ENCODE results near the gene ZNF649.

- TF ChIP-seq CTCF (conservative IDR thresholded peaks at IDR 0.05 in 1 of 2, IDR thresholded peaks at IDR 0.05 in 1 of 2; ENCODE audit: extremely low read depth in 1 of 2, insufficient read depth in 1 of 2, low read depth in 1 of 2, low read length in 2 of 2), result no peak
- no peak for TF ChIP-seq EZH2 (IDR thresholded peaks at IDR 0.05; ENCODE audit: borderline replicate concordance, low read length)
Observed at GRCh38 chr19:51927859-51928258, 23.0 kb upstream of the ZNF649 start.
